ENCODE measurements around the gene TTYH2.
"Not testable (repeated sequence)": the region's sequence is repeated elsewhere in the genome, so short reads cannot be mapped to it uniquely, and the experiment has no call there.

TTYH2 gene

GRCh38 chr17:74268558-74268957, 55.2 kb downstream of the TTYH2 start:
- DNase-seq: peak; percentile 69

DNA sequence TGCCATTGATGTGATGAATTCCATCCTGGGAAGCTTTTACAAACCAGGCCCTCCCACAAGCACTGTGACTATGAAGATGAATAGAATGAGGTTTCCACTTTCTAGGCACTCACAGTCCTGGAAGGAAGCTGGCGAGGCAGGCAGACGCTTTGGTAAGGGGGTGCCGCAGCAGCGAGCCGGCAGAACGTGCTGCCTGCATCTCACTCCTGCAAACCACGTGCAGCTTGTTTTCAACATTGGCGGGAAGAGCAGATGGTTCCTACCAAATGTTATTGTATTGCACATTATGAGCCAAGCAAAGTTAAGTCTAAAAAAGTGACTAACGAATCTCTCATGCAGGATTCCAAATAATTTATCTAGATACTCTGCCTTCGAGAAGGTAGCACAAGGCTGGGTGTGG, 57.0 kb downstream of the TTYH2 start:
- DNase-seq: no peak

- DNase-seq: no peak
Observed at GRCh38 chr17:74271281-74271680, 57.9 kb downstream of the TTYH2 start.

DNA sequence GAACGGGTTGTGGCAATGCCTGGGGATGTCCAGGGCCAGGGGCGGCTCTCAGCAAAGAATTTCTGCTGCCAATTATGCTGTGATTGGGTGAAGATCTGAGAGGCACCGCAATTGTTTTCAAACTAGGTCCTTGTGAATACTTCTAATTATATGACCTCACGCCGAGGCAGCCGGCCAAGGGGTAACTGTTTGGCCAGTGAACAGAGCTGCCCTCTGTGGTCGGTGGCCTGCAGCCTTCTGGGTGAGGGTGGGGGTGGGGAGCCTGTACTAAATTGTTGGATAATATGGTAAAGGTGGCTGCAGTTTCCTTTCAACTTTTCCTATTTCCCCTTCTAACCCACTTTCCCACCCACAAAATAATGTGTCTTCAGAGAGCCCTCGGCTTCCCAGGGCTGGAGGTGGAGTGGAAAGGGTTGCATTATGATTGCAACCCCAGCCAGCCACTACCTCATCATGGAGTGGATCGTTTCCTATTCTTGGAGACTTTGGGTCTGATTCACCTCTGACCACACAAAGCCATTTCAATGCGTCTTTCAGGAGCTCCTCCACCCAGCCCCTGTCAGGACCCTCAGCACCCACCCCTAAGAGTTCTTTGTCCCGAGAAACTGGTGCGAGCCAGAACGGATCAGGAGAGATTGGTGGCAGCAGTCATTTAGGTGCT, 58.7 kb downstream of the TTYH2 start:
- DNase-seq: peak; percentile 72

DNA sequence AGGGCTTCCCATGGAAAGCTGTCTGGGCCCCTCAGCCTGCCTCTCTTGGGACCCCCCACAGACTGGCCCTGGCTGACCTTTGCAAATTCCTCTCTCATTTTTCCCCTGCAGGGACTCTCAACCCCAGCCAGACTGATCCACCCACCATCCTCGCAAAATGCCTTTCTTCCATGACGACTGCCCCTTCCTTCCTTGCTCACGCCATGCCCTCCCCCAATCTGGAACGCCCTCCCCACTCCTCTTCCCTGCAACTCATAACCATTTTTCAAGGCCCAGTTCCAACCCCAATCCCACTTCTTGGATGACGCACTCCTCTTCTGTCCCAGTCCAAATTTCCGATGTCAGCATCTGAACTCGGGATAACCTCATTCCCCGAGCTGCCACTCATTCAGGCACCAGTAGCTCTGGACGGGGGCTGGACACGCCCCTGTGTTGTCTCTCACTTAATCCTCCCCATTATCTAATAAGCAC, 59.4 kb downstream of the TTYH2 start:
- DNase-seq: peak; percentile 89

GRCh38 chr17:74274060-74274708, 60.8 kb downstream of the TTYH2 start, which contains the start of gene DNAI2:
DNAI2 (plus strand) TSS chr17:74274234; CDS start chr17:74281818, 7,584 bp downstream.
- peak; percentile 72 for DNase-seq

GRCh38 chr17:74274709-74275340, 61.5 kb downstream of the TTYH2 start:
- no peak for DNase-seq

DNA sequence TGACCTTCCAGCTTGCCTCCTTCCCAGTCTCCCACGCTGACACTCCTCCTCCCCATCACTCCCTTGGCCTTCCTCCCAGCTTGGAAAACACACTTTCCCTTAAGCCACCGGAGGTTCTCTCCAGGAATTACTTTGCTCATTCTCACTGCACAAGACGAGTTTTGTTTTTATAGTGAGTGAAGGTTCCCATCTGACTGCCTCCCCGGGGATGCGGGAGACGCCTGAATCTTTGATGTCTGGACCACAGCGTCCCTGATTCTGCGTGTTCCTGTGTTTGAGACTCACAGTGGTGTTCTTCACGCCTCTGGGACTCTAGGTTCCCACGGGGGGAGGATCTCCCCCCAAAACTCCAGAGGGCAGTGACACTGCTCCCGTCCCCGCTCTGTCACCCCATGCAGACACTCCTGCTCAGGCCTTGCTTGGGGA, 62.7 kb downstream of the TTYH2 start:
- DNase-seq: peak; percentile 90

DNA sequence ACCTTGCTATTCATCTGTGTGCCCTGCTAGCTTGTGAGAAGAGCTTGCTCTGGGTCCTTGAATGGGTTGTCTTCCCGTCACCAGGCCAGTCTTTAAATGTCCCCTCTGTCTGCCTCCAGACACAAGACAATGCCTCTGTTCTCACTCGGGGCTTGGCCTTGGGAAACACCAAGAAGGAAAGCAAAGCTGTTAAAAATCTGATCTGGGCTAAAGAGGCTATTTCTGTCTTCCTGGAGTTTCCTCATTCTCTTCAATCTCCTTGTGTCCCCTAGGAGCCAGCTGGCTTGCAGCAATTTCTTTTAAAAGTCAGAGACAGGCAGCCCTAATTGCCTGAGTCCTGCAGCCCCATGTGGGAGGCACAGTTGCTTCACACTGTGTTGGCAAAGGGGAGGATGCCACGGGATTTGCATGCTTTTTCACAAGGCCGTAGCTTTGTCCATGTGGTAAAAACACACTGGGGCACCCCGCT, 63.2 kb downstream of the TTYH2 start:
- DNase-seq: peak; percentile 54

DNA sequence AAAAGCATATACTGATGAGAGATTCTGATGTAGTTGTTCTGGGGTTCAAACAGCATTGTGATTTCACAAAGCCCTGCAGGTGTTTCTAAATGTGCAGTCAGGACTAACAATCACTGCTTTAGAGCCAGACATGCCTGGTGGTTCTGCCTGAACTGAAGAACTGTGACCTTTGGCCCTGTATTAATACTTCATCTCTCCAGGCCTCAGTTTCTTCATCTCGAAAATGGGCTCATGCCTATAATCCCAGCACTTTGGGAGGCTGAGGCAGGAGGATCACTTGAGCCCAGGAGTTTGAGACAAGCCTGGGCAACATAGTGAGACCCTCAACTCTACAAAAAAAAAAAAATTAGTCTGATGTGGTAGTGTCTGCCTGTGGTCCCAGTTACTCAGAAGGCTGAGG, 64.6 kb downstream of the TTYH2 start:
- DNase-seq: no peak

DNA sequence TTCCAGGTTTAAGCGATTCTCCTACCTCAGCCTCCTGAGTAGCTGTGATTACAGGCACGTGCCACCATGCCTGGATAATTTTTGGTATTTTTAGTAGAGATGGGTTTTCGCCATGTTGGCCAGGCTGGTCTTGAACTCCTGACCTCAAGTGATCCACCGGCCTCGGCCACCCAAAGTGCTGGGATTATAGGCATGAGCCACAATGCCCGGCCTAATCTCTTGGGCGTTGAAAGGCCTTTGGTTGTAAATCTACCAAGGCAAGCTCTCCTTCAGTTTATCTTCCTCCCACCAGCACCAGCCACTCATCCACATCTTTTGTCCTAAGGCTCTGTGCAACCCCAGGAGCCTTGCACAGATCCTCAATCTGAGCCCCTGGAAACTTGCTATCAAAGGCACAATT, 66.2 kb downstream of the TTYH2 start:
- not testable (repeated sequence) for DNase-seq

DNA sequence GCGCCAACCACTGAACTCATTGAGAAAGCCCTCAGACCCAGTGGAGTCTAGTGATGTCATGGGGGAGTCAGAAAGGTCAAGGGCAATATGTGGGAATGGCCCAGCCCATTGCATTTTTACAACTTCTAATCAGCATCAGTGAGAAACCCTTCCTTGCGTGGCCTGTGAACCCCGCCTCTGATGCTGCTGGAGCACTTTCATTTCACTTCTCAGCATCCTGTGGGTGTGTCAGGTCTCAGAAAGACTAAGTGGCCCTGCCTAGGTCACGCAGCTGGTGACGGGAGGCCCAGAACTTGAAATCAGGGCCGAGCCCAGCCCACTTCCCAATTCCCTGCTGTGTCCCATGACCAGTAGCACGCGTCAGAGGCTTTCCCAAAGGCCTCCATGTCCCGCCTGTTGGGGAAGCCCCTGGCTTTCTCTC, 66.7 kb downstream of the TTYH2 start:
- peak; percentile 39 for DNase-seq

GRCh38 chr17:74281799-74282198, 68.4 kb downstream of the TTYH2 start:
- DNase-seq: no peak

DNA sequence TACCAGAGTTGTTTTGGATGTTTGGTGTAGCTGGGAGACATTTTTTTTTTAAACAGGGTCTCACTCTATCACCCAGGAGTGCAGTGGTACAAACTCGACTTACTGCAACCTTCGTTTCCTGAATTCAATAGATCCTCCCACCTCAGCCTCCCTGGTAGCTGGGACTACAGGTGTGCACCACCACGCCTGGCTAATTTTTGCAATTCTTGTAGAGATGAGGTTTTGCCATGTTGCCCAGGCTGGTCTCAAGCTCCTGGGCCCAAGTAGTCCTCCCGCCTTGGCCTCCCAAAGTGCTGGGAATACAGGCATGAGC, 68.9 kb downstream of the TTYH2 start:
- DNase-seq: not testable (repeated sequence)

DNA sequence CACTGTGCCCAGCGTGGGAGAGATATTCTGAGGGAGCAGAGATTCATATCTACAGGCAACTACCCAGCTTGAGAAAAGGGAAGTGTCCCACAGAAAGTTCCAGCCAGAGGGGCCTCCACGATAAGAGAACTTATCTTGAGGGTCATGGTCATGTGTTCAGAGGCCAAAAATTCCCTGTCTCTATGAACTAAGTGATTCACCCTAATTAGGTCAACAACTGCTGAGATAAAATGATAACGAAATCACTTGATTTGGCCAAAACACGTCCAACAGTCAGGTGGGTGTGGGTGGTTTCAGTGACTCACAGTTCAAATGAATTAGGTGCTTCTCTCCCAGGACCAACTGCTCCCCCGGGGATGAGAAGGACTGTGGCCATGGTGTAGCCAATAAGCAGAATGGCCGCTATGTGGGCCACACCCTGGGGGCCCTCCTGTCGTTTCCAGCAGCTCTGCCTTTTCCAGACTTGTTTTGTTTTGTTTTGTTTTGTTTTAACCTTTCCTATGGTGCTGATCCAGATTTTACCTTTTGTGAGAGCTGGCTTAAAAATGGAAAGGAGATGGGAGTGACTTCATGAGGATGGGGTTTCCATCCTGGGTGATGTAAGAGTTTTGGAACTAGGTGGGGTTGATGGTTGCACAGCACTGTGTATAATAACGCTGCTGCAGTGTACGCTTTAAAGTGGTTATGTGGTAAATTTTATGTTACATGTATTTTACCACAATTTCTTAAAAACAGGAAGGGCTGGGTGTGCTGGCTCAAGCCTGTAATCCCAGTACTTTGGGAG, 69.4 kb downstream of the TTYH2 start:
- DNase-seq: no peak

DNA sequence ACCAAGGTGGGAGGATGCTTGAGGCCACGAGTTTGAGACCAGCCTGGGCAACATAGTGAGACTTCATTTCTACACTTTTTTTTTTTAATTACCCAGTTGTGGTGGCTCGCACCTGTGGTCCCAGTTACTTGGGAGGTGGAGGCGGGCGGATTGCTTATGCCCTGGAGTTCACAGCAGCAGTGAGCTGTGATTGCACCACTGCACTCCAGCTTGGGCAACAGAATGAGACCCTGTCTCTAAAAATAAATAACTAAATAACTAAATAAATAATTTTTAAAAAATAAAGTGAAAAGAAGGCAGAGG, 70.0 kb downstream of the TTYH2 start:
- no peak for DNase-seq

- DNase-seq: no peak
Observed at GRCh38 chr17:74287031-74287602, 73.7 kb downstream of the TTYH2 start.

- no peak for DNase-seq
Observed at GRCh38 chr17:74288785-74289184, 75.4 kb downstream of the TTYH2 start.

GRCh38 chr17:74289688-74290087, 76.3 kb downstream of the TTYH2 start:
- no peak for DNase-seq

DNA sequence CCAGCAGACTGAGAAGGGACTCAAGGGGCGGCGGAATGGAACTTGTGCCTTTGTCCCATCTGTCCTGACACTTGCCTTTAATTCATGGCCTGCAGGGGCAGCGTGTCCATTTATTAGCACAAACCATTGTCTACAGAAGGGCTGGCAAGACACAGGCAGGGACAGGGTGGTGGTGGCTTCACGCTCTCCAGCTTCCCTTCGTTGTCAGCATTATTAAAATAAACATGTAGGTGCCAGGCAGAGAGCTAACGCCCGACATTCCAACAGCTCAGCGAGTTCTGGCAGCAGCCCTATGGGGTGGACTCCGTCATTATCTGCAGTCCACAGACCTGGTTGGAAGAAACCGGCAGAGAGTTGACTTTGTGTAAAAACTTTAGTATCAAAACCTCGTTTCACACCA, 77.0 kb downstream of the TTYH2 start:
- no peak for DNase-seq

- DNase-seq: no peak
Observed at GRCh38 chr17:74292495-74292894, 79.1 kb downstream of the TTYH2 start.

GRCh38 chr17:74295625-74296547, 82.5 kb downstream of the TTYH2 start:
- DNase-seq: no peak
